K562 (cell line): Measurements from ENCODE around the gene SCMH1. TPM values are rescaled to one million over a fixed set of nuclear protein-coding genes. Genes with fewer than 3 reads are reported as not detected.

Experiments used
- ATAC-seq: fragments of 200-7000 bp; cut with Tn5 transposase; 3 replicates; pipeline ENCODE4 v1.9.1; 2020; ENCODE audit warnings: moderate library complexity
- BruUV-seq: library from RNA; stranded (reverse); fragments of 400-500 nt; replicated peaks from 2 replicates; lab custom pipeline; 2021; lab: Mats Ljungman, UMichigan
- CTCF ChIA-PET: fragments of 300-600 bp; formaldehyde crosslinking; extraction: SDS; loops from one replicate; lab custom pipeline; 2021; ENCODE audit warnings: low intra/inter-chr PET ratio; lab: Yijun Ruan, JAX
- POLR2A ChIA-PET: fragments of 300-600, 350-650 bp; sonication (Branson Sonifier 250); formaldehyde crosslinking; extraction: SDS; loops from one replicate; lab custom pipeline; 2021; ENCODE audit warnings: antibody characterized with exemption, inconsistent platforms; lab: Yijun Ruan, JAX
- DNase-seq, 4 experiments: peaks; one replicate each; pipeline versions ENCODE4 v3.0.0 to v3.0.0-alpha.2; 2011 to 2018; ENCODE audit warnings: low spot score in 3 of 4, mixed read lengths in 3 of 4; ENCODE audit errors: extremely low read depth in 1 of 4
- FAIRE-seq: peaks from 2 replicates; lab custom pipeline; 2011; peaks lifted over from hg19 to GRCh38; lab: Jason Lieb, UNC
- H2AFZ ChIP-seq: 2 replicates; pipeline ENCODE4 v1.6.0; 2011; ENCODE audit warnings: low read depth, low read length, control low read depth, inconsistent platforms
- H3K27ac ChIP-seq: fragments of 200-600 bp; 3 replicates; pipeline ENCODE4 v1.8.0; 2011; ENCODE audit warnings: low read depth, mild to moderate bottlenecking, control low read depth, inconsistent platforms, low read length, moderate library complexity, mixed read lengths; ENCODE audit errors: extremely low read depth
- H3K27me3 ChIP-seq, 2 experiments: fragments of 300-600 bp in 1 of 2; 2 replicates in 1 of 2; 3 replicates in 1 of 2; pipeline versions ENCODE4 v1.6.0 to v1.8.0; 2011; ENCODE audit warnings: inconsistent platforms in 2 of 2, low read length in 2 of 2, mild to moderate bottlenecking in 1 of 2, mixed read lengths in 1 of 2, moderate library complexity in 1 of 2; ENCODE audit not compliant: control insufficient read depth in 2 of 2, insufficient read depth in 2 of 2
- H3K36me3 ChIP-seq: fragments of 300-600 bp; 3 replicates; pipeline ENCODE4 v1.8.0; 2011; ENCODE audit warnings: mild to moderate bottlenecking, low read length, inconsistent platforms; ENCODE audit not compliant: control insufficient read depth, insufficient read depth
- H3K4me1 ChIP-seq, 2 experiments: fragments of 200-600 bp in 1 of 2; replicated peaks in 1 of 2; 2 replicates in 1 of 2; 3 replicates in 1 of 2; pipeline versions ENCODE4 v1.5.1 to v1.8.0; 2011; ENCODE audit warnings: inconsistent platforms in 2 of 2, low read length in 2 of 2, mild to moderate bottlenecking in 1 of 2, mixed read lengths in 1 of 2, moderate library complexity in 1 of 2; ENCODE audit not compliant: control insufficient read depth in 2 of 2, insufficient read depth in 2 of 2
- H3K4me2 ChIP-seq: 2 replicates; pipeline ENCODE4 v1.6.1; 2011; ENCODE audit warnings: low read length, control low read depth, inconsistent platforms, mixed read lengths; ENCODE audit not compliant: insufficient read depth
- H3K4me3 ChIP-seq: fragments of 200-600 bp; sonication (generic), shearing (Covaris generic); 2 replicates; pipeline ENCODE4 v1.5.1; 2016; ENCODE audit warnings: control low read depth, inconsistent platforms
- H3K79me2 ChIP-seq: fragments of 200-600 bp; 3 replicates; pipeline ENCODE4 v1.8.0; 2011; ENCODE audit warnings: low read length, inconsistent platforms; ENCODE audit not compliant: control insufficient read depth, insufficient read depth
- H3K9ac ChIP-seq, 2 experiments: 2 replicates each; pipeline versions ENCODE4 v1.6.0 to v1.6.1; 2011; ENCODE audit warnings: low read depth in 2 of 2, low read length in 2 of 2, control low read depth in 1 of 2, inconsistent platforms in 1 of 2, mild to moderate bottlenecking in 1 of 2, mixed read lengths in 1 of 2; ENCODE audit not compliant: insufficient read depth in 1 of 2
- H3K9me1 ChIP-seq: one replicate; pipeline ENCODE4 v1.6.0; 2011; ENCODE audit warnings: inconsistent platforms, mild to moderate bottlenecking, low read length, moderate library complexity; ENCODE audit not compliant: control insufficient read depth, insufficient read depth
- H3K9me3 ChIP-seq: replicated peaks from 2 replicates; pipeline ENCODE4 v1.5.1; 2011; ENCODE audit warnings: low read depth, low read length, inconsistent platforms; ENCODE audit not compliant: control insufficient read depth, insufficient read depth
- H4K20me1 ChIP-seq: replicated peaks from 2 replicates; pipeline ENCODE4 v1.6.1; 2011; ENCODE audit warnings: low read length, inconsistent platforms, mixed read lengths; ENCODE audit not compliant: control insufficient read depth, insufficient read depth
- NRF1 ChIP-seq, 2 experiments: fragments of 450-650 bp; IDR thresholded peaks in 1 of 2; conservative IDR thresholded peaks in 1 of 2; 2 replicates each; pipeline ENCODE4 v1.6.1; 2014; ENCODE audit warnings: mild to moderate bottlenecking in 2 of 2
- POLR2A ChIP-seq: fragments of 450-650 bp; conservative IDR thresholded peaks from 2 replicates; pipeline ENCODE4 v1.6.1; 2016
- POLR2AphosphoS5 ChIP-seq: IDR thresholded peaks from 2 replicates; pipeline ENCODE4 v1.6.1; 2011; ENCODE audit warnings: mild to moderate bottlenecking, low read depth, low read length, moderate library complexity; ENCODE audit not compliant: control insufficient read depth, insufficient read depth
- POLR2B ChIP-seq: fragments of 450-650 bp; IDR thresholded peaks from 2 replicates; pipeline ENCODE4 v1.6.1; 2018; ENCODE audit warnings: low read depth; ENCODE audit not compliant: partially characterized antibody
- ZBED1 ChIP-seq: IDR thresholded peaks from 2 replicates; pipeline ENCODE4 v1.6.1; 2014
- ZNF12 ChIP-seq: sonication (generic); formaldehyde crosslinking; IDR thresholded peaks from 2 replicates; pipeline ENCODE4 v1.4.0; 2020; ENCODE audit warnings: mild to moderate bottlenecking, missing genetic modification reagents
- WGBS: fragments of 100-300 bp; shearing (Covaris generic); methylation state at CpG from one replicate; pipeline ENCODE4 v1.1.6; 2016; ENCODE audit warnings: low coverage, mixed read lengths; ENCODE audit not compliant: insufficient coverage; ENCODE audit errors: missing lambda C conversion rate; 5-methylcytosine and 5-hydroxymethylcytosine counted together
- in situ Hi-C: fragments of 300-500 bp; cut with MboI; formaldehyde crosslinking; loops from 4 replicates; pipeline ENCODE4 v1.15.0; 2018; ENCODE audit warnings: inconsistent platforms, mixed read lengths
- intact Hi-C: fragments of 100-400 bp; cut with micrococcal nuclease; formaldehyde crosslinking; loops from 2 replicates; pipeline ENCODE4 v1.14.2; 2022
- polyA plus RNA-seq, 8 experiments: library from polyadenylated mRNA; depleted of rRNA in 4 of 8; stranded (reverse) in 5 of 8; unstranded in 3 of 8; fragments of >200 nt; fragmentation: Nextera tagmentation in 2 of 8; fragmentation: Illumina TruSeq in 1 of 8; extraction: Ambion mirVana in 2 of 8; extraction: Trizol in 1 of 8; gene quantifications; 2 replicates each; pipeline versions ENCODE4 v1.2.1 to v1.2.3, GENCODE V29; 2011 to 2014; ENCODE audit warnings: inconsistent platforms in 1 of 8, missing spikeins in 1 of 8
- total RNA-seq, 7 experiments: library from RNA; depleted of rRNA in 6 of 7; stranded (reverse); fragments of >200 nt in 6 of 7; fragmentation: Illumina TruSeq in 2 of 7; extraction: Trizol in 2 of 7; gene quantifications; 2 replicates each; pipeline versions ENCODE4 v1.2.1 to v1.2.3, GENCODE V29; 2011 to 2021; ENCODE audit warnings: low replicate concordance in 1 of 7
- TF ChIP-seq, protein P1 (sequence below): sonication (generic); formaldehyde crosslinking; IDR thresholded peaks from 2 replicates; pipeline ENCODE4 v1.9.0; 2022; ENCODE audit warnings: mild to moderate bottlenecking, missing genetic modification reagents

The SCMH1 gene
- total and polyA plus RNA-seq, 9 of the 15 experiments (the other 6 are each of a cell fraction or from before 2014, with no cell fraction given), result 8.5 to 37.0 (median 26.8) TPM

DNA sequence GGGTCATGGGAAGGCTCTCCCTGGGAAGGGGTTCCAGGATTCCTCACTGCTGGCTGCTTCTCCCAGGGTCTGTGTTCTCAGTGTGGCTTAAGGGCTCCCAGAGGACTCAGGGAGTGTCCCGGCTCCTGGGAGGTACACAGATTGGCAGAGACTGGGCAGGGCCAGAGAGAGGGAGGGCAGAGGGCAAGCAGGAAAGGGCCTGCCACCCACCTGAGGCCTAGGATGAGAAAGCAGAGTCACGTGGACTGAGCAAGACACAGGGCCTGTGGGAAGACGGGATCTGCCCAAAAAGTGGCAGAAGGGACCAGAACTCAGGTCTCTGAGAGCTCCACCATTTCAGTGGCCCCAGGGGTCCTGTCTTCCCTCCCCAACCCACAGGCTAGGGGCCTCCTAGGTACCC, 221.5 kb downstream of the SCMH1 start:
- no TSS peak for BruUV-seq
- no peak for ATAC-seq
- Histone ChIP-seq H3K9me1 (peaks cover 10% of the 10 kb centered on the region), H3K79me2 (no peaks in the 10 kb centered on the region), H3K9ac (peak overlapping the region in 1 of 2 experiments; percentile 71; a peak in 2 of 4 replicates), H2AFZ (no peak overlapping the region), H3K36me3 (peaks cover 44% of the 10 kb centered on the region; the same call in 1 of the 3 replicates), H4K20me1 (peaks cover 5% of the 10 kb centered on the region; the same call in 1 of the 2 replicates), H3K27ac (no peak overlapping the region), H3K4me1 (peaks cover 0 to 25% of the 10 kb centered on the region in 2 experiments; a peak in 2 of 5 replicates), H3K27me3 (no peaks in the 10 kb centered on the region), H3K4me2 (no peak overlapping the region), H3K4me3 (no peak overlapping the region), H3K9me3 (no peaks in the 10 kb centered on the region)
- TF ChIP-seq POLR2B (peak; percentile 6), POLR2A (peak; percentile 7; the same call in 1 of the 2 replicates), POLR2AphosphoS5 (peak; percentile 27; the same call in 1 of the 2 replicates), ZBED1 (no peak), NRF1 (conservative IDR thresholded peaks at IDR 0.05 in 1 of 2, IDR thresholded peaks at IDR 0.05 in 1 of 2) (no peak), ZNF12 (CRISPR knock-in tag) (no peak)
- TF ChIP-seq, protein P1, sequence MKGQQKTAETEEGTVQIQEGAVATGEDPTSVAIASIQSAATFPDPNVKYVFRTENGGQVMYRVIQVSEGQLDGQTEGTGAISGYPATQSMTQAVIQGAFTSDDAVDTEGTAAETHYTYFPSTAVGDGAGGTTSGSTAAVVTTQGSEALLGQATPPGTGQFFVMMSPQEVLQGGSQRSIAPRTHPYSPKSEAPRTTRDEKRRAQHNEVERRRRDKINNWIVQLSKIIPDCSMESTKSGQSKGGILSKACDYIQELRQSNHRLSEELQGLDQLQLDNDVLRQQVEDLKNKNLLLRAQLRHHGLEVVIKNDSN (CRISPR knock-in tag), result 0 out of 2 replicates have a peak, but pooled peaks have one; percentile 16
- 68% methylated on average over 3 of the region's 3 CpGs for WGBS
- intact Hi-C loops (no loop called here), in situ Hi-C loops (no loop called here)
- no peak for FAIRE-seq
- DNase-seq, result no peak
- ChIA-PET POLR2A (interaction anchor here (0.6 to 2.3 kb wide), 7 partner anchors 8 to 628 kb away, joined by 3 to 9 read pairs (median 3); no protein-coding TSS in a partner anchor), CTCF (no interaction called here)
